Measurements from ENCODE around the gene NECTIN1. TPM values are rescaled to one million over a fixed set of nuclear protein-coding genes. Genes with fewer than 3 reads are reported as not detected.

Gene NECTIN1
- total RNA-seq, 2 experiments from 2014 or later = 5.8 to 14.3 TPM

GRCh38 chr11:119745776-119746535, 17.0 kb upstream of the NECTIN1 start:
- intact Hi-C loops (cut with micrococcal nuclease; ENCODE audit: unreplicated experiment) = no loop called here
- POLR2A ChIA-PET = no interaction called here
- CTCF ChIA-PET (ENCODE audit: unreplicated experiment) = no interaction called here

GRCh38 chr11:119745112-119745511, 16.1 kb upstream of the NECTIN1 start:
- Histone ChIP-seq H3K4me1 (ENCODE audit: insufficient read depth, low read length, poor library complexity, severe bottlenecking) (no peaks in the 10 kb centered on the region), H3K79me2 (ENCODE audit: insufficient read depth, low read depth, low read length) (no peaks in the 10 kb centered on the region), H3K36me3 (ENCODE audit: insufficient read depth, low read length) (no peaks in the 10 kb centered on the region), H3K9me3 (ENCODE audit: low read length) (no peaks in the 10 kb centered on the region), H3K4me2 (ENCODE audit: low read length) (no peak overlapping the region), H4K20me1 (ENCODE audit: insufficient read depth, low read length) (no peaks in the 10 kb centered on the region), H3K27ac (ENCODE audit: low read depth, low read length, poor library complexity, severe bottlenecking) (no peak overlapping the region), H2AFZ (ENCODE audit: low read length) (no peak overlapping the region), H3K9me2 (ENCODE audit: insufficient read depth, low read length) (no peaks in the 10 kb centered on the region), H3K4me3 (ENCODE audit: low read depth, low read length, poor library complexity, severe bottlenecking) (no peak overlapping the region)
- ChIA-PET CTCF (ENCODE audit: unreplicated experiment) (no interaction called here), POLR2A (no interaction called here)
- TF ChIP-seq EZH2phosphoT487 (IDR thresholded peaks at IDR 0.05; ENCODE audit: borderline replicate concordance, low read depth, low read length) (no peak), CTCF (conservative IDR thresholded peaks at IDR 0.05; ENCODE audit: low read length) (no peak)
- no peak for DNase-seq (ENCODE audit: low spot score)
- intact Hi-C loops (cut with micrococcal nuclease; ENCODE audit: unreplicated experiment) = no loop called here
- BruUV-seq (replicated peaks) = no TSS peak

More at GRCh38 chr11:119745776-119746535, 17.0 kb upstream of the NECTIN1 start:
- no peak for DNase-seq (ENCODE audit: low spot score)
- H3K4me2 ChIP-seq (ENCODE audit: low read length) = no peak overlapping the region
- H3K9me3 ChIP-seq (ENCODE audit: low read length) = no peaks in the 10 kb centered on the region
- no peak overlapping the region for H3K27ac ChIP-seq (ENCODE audit: low read depth, low read length, poor library complexity, severe bottlenecking)
- no peaks in the 10 kb centered on the region for H3K4me1 ChIP-seq (ENCODE audit: insufficient read depth, low read length, poor library complexity, severe bottlenecking)
- H4K20me1 ChIP-seq (ENCODE audit: insufficient read depth, low read length) = no peaks in the 10 kb centered on the region
- H3K79me2 ChIP-seq (ENCODE audit: insufficient read depth, low read depth, low read length) = no peaks in the 10 kb centered on the region
- H3K36me3 ChIP-seq (ENCODE audit: insufficient read depth, low read length) = no peaks in the 10 kb centered on the region
- no peak for TF ChIP-seq EZH2phosphoT487 (IDR thresholded peaks at IDR 0.05; ENCODE audit: borderline replicate concordance, low read depth, low read length)
- TF ChIP-seq CTCF (conservative IDR thresholded peaks at IDR 0.05; ENCODE audit: low read length) = no peak
- H3K4me3 ChIP-seq (ENCODE audit: low read depth, low read length, poor library complexity, severe bottlenecking) = no peak overlapping the region
- no peaks in the 10 kb centered on the region for H3K9me2 ChIP-seq (ENCODE audit: insufficient read depth, low read length)
- no peak overlapping the region for H2AFZ ChIP-seq (ENCODE audit: low read length)
- no TSS peak for BruUV-seq (replicated peaks)

GRCh38 chr11:119744577-119744976, 15.6 kb upstream of the NECTIN1 start:
- CTCF ChIA-PET (ENCODE audit: unreplicated experiment) = no interaction called here
- Histone ChIP-seq H4K20me1 (ENCODE audit: insufficient read depth, low read length) (no peaks in the 10 kb centered on the region), H3K36me3 (ENCODE audit: insufficient read depth, low read length) (no peaks in the 10 kb centered on the region), H3K9me3 (ENCODE audit: low read length) (no peaks in the 10 kb centered on the region), H3K79me2 (ENCODE audit: insufficient read depth, low read depth, low read length) (no peaks in the 10 kb centered on the region), H3K4me2 (ENCODE audit: low read length) (no peak overlapping the region), H2AFZ (ENCODE audit: low read length) (no peak overlapping the region), H3K27ac (ENCODE audit: low read depth, low read length, poor library complexity, severe bottlenecking) (no peak overlapping the region), H3K4me1 (ENCODE audit: insufficient read depth, low read length, poor library complexity, severe bottlenecking) (no peaks in the 10 kb centered on the region), H3K9me2 (ENCODE audit: insufficient read depth, low read length) (no peaks in the 10 kb centered on the region), H3K4me3 (ENCODE audit: low read depth, low read length, poor library complexity, severe bottlenecking) (no peak overlapping the region)
- no peak for TF ChIP-seq EZH2phosphoT487 (IDR thresholded peaks at IDR 0.05; ENCODE audit: borderline replicate concordance, low read depth, low read length)
- no peak for TF ChIP-seq CTCF (conservative IDR thresholded peaks at IDR 0.05; ENCODE audit: low read length)
- BruUV-seq (replicated peaks) = no TSS peak
- no peak for DNase-seq (ENCODE audit: low spot score)
- POLR2A ChIA-PET = no interaction called here
- intact Hi-C loops (cut with micrococcal nuclease; ENCODE audit: unreplicated experiment) = no loop called here

Data from OCI-LY7 (cell line).